Cortex of kidney (tissue), 1 donor: ENCODE data around the gene CNTFR.

Experiments used
- DNase-seq: peaks from one replicate; lab custom pipeline; 2025; lab: John Stamatoyannopoulos, UW

The CNTFR gene

DNA sequence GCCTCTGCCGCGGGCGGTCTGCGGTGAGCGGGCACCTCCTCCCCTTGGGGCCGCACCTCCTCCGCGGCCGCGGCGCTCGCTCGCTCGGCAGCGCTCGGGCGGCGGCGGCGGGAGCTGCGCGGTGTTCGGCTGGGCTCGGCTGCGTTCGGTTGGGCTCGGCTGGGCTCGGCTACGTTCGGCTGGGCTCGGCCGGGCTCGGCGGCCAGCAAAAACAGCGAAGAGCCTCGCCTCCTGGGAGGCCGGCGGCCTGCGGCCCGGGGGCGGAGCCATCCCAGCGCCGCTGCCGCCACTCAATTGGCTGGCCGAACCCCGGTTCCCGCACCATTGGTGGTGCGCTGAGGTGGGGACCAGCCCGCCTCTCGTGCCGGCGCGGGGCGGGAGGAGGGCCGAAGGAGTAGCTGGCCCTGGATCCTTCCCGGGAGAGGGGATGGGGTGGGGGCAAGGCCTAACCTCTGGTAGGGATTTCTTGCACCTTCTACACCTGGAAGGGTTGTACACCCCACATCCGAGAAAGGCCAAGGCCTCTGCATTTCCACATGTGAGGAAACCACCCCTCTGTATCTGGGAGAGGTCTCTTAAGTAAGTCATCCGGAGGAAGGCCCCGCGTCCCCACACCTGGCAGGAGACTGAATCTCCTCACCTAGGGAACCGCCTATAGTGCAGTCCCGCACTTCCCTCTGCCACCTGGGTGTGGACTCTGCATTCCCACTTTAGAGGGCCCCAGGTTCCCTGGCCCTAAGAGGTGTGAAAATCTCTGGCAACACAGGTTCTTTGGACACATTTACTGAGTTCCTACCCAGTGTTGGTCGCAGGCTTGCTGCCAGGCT lies 66.3 kb downstream of the CNTFR start, which contains the start of gene ENHO:
Gene ENHO (minus strand): TSS at position 20 of the 827 bp plus-strand sequence. CDS start 1,295 bp downstream, outside the sequence.
- DNase-seq, result no peak

DNA sequence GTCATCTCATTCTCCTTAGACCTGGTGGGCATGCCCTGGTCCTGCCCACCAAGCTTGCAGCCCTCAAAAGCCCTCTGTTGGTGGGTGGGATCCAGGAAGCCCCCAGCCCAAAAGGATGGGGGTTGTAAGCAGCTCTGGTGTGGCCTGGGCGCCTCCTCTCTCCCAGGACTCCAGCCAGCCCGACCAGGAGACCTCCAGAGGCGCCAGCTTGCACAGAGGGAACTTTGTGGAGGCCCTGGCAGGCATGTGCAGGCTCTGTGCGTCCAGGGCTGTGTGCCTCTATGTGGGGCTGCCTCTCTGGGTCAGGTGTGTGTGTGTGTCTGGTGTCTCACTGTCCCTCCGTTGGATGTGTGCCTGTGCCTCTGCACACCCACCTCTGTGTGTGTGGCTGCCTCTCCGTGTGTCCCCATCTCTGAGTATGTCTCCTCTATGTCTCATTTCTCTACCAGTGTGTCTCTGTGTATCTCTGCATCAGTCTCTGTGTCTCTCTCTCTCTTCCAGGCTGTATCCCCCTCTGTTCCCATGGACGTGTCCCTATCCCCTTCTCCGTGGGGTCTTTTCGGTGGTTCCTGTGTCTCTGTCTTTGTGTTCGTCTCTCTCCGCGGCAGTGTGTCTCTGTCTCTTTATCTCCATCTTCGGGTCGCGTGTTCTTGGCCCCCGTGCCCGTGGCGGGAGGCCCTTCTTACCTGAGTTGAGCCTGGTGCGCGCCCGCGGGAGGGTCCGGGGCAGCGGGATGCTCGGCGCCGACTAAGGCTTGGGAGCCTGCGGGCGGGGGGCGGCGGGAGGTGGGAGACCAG lies 67.2 kb downstream of the CNTFR start:
- no peak for DNase-seq

DNA sequence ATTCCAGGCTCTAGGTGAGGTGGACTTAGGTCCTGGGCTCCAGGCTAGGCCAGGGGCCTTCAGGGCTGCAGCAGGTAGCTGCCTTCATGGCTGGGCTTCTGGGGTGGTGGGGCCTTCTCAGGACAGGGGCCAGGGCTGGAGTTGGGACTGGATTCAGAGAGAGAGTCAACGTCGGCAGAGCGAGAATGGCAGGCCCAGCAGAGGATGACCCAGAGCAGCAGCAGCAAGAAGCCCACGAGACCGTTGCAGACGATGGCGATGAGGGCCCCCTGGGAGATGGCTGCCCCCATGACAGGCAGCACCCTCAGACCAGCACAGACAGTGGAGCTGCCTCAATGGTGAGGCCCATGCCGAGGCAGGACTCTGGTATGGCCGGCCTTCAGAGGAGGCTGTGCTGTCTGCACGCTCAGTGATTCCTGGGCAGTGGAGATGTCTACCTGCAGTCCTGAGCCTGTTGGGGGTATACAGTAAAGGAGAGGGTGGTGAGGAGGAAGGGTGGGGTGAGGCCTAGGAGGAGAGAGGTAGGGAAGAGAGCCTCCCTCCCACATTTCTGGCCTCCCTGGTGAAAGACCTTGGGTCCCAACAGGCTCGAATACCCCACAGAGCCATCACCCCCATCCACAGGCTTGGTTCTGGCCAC lies 68.0 kb downstream of the CNTFR start:
- no peak for DNase-seq

DNA sequence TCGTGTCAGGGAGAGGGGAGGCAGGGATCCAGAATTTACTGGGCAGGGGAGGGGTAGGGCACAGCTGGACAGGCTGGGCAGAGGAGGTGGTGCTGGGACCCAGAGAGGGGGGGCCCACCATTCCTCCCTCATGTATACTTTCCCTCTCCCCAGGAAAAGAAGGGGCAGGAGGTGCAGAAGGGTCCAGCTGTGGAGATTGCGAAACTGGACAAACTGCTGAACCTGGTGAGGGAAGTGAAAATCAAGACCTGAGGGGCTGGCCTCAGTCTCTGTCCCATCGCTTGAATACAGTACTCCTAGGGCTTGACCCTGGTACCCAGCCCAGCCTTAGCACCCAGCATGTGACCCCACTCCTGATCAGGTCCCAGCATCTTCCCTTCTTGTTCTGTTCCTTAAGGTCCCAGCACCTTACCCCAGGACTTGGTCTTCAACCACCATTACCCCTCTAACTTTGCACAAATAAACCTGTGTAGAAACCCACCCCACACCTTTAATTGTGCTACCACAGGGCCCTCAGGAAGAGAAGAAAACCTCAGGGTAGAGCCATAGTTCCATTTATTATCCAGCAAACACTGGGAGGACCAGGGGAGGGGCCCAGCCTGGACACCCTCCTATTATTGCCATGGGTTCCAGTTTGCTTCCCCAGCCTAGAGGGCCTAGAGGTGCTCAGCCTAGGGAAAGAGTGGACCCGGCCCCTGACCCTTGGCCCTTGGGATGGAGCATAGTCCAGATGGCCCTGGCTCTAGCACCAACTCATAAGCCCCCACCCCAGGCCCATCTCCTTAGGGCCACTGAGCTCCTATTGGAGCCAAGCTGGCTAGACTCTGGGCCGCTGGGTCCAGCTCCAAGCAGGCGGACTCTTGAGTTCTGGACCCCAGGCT lies 68.8 kb downstream of the CNTFR start:
- DNase-seq, result no peak

DNA sequence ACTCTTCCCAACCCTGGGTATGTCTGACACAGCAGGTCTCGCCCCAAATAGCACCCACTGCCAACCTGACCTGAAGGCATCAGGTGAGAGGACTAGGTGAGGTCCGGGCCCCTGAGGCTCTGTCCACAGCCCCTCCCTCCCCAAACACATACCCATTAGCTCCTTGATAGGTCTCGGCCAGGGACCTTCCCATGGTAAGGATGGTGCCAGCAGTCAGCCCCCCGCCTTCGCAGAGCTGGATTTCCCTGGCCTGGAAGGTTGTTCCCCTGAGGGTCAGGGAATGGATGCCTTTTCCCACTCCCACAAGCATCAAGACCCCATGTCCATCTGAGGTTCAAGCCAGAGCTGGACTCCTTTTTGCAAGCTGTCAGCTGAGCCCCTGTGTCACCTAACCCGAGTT lies 69.4 kb downstream of the CNTFR start:
- no peak for DNase-seq

DNA sequence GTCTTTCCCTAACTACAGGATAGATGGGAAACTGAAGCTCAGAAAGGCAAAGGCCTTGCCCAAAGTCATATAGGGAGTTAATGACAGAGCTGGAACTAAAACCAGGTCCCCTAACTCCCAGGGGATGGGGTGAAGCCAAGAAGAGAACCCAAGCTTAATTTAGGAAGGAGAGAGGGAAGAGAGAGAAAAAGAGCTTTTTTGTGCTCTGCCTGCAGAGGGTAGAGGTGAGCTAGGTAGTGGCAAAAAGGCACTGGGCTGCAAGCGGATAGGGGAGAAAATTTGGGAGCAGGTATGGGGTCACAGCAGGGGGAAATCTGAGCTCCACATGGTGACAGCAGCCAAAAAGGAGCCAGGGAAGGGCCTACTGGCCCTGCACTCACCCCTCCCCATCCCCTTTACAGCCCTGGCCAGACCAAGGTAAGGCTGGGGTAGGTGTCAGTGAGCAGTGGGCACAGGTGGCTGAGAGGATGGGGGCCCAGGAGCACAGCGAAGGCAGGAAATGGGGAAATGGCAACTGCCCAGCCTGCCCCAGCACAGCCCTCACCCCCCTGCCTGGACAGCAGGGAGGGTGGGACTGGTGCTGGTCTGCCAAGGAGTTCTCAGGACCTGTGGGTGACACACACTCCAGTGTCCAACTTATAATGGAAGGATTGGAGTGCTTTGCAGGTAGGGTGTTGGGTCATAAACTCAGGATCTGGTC lies 70.1 kb downstream of the CNTFR start:
- no peak for DNase-seq

DNA sequence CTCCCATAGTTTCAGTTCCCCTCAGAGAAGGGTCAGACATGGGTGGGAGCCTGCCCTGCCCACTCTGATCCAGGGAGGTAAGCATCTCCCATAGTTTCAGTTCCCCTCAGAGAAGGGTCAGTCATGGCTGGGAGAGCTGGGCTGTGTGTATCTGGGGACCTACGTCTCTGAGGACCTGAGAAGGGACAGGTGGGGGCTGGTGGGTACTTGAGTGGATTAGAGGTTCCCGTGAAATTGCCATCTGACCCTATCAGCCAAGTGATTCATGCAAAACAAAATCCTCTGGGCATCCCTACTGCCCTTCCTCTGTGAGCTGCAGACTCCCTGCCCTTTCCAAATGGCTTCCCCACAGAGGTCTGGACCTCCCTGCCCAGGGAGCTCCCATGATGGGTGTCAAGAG lies 70.6 kb downstream of the CNTFR start:
- no peak for DNase-seq

DNA sequence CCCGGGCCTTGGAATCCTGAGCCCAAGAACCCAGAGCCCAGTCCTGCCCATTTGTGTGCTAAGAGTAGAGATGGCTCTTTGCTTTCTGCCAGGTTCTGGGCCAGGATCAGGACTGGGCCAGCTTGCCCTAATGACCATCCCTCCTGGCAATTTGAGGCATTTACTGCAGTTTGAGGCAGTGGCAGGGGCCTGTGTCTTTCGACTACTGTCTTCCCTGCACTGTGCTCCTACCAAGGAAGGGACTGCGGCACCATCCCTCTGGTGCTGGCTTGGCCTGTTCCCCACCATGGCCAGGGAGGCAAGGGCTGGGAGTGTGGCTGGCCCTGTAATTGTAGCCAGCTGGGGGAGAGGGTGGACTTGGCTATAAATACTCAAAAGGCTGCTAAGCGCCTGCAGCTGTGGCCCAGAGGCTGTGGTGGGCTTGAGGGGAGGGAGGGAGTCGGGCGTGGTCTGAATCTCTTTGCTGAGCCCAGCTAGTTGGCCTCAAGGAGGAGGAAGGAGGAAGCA lies 71.4 kb downstream of the CNTFR start:
- no peak for DNase-seq

DNA sequence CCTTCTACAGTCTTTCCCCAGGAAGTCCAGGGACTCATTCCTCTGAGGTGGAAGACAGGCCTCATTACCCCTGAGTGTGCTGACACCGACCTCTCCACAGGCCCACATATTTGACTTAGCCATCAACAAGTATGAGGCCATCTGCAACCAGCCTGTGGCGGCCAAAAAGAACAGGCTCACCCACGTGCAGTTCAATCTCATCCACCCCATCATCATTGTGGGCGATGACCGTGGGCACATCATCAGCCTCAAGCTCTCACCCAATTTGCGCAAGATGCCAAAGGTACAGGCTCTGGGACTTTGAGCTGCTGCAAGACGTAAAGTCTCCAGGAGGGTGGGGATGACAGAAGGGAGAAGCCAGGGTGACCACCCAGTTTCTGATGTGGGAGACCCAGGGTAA lies 72.3 kb downstream of the CNTFR start:
- DNase-seq, result no peak

DNA sequence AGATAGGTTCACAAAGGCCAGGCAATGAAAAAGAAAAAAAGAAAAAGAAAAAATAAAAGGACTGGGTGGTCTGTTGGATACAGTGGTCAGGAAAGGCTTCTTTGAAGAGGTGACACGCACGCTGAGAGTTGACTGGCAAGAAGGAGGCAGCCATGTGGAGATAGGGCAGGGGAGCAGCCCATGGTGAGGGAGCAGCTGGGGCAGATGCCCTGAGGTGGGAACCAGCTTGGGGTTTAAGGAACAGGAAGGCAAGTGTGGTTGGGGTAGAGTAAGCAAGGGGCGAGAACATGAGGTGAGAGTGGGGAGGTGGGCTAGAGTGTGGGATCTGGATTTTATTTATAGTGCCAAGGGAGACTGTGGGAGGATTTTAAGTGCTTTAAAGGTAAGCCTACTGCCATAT lies 73.6 kb downstream of the CNTFR start:
- no peak for DNase-seq

DNA sequence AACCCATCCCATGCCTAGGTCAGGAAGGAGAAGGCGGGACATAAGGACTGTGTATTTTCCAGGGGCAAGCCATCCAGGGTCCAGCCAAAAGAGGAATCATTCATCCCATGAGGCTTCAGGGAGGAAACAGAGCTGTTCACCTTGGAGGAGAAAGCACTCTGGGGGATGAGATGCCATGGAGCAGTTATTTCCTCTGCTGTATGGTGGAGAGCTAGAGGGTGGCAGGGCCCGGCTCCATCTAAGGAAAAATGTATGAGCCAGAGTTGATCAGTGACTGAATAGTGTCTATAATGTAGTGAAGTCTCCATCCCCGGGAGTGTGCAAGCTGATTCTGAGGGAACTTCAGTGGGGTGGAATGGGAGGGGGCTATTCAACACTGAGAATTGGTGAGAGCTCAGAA lies 74.7 kb downstream of the CNTFR start:
- DNase-seq, result no peak

DNA sequence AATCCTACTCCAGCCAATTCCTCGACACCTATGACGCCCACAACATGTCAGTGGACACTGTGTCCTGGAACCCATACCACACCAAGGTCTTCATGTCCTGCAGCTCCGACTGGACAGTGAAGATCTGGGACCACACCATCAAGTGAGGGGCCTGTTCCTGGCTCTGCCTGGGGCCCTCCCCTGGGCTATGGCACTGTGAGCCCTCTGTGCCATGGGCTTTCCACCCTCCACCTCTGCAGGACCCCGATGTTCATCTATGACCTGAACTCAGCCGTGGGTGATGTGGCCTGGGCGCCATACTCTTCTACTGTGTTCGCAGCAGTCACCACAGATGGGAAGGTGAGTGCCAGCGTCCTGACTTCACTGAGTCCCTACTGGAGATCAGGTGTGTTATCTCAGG lies 75.1 kb downstream of the CNTFR start:
- no peak for DNase-seq

DNA sequence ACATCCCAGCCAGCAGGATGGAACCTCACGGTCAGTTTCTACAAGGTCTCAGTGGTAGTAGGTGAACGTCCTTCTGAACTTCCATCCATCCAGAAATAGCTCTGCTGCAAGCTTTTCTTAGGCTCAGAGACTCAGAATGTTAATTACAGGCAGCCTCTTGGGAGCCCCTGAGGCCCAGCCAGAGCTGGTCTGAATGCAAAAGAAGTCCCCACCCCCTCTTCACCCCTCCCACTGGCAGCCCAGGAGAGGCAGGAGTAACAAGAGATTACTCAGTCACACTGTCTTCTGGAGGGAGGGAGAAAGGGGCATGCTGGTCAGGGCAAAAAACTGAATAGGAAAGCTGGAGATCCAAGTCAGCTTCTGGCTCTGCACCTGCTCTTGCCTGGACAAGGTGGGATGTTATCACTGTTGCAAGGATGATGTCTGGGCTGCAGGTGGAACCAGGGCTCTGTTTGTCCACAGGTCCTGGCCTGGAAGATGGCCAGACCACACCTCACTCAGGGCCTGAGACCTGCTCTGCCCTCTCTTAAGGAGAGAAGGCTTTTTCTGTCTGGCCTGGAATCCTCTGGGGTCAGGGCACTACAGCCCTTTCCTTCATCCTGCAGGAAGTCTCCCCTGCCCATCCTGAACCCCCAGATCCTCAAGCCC lies 75.8 kb downstream of the CNTFR start:
- DNase-seq, result no peak

DNA sequence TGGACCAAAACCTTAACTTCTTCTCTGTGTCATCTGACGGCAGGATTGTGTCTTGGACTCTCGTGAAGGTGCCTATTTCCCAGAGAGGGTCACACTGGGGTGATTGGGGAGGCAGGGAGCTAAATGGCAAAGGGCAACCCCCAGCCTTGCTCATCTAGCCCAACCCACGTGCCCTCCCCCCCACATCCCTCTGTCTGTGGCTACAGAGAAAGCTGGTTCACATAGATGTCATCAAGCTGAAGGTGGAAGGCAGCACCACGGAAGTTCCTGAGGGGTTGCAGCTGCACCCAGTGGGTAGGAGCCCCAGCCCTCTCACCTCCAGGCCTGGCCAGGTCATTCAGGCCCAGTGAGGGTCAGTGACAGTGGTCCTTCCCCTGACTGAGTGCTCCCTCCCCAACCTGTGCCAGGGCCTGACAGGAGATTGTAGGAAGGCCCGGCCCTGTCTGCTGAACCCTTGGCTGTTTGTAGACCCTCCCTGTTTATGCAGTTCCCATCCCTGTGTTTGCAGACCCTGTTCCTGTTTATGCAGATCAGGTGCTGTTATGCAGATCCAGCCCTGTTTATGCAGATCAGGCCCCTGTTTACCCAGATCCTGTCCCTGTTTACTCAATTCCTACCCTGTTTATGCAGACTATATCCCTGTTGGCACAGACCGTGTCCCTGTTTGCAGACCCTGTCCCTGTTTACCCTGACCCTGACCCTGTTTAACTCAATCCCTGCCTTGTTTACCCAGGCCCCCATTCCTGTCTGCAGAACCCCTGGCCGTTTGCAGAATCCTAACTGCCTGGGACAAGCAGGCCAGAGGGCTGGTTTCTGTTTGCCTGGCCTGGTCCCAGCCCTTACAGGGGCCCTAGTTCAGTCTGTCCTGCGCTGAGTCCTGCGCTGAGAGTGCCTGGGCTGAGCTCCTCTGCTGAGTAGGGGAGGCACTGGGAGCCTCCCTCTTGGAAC lies 77.1 kb downstream of the CNTFR start:
- DNase-seq, result no peak

DNA sequence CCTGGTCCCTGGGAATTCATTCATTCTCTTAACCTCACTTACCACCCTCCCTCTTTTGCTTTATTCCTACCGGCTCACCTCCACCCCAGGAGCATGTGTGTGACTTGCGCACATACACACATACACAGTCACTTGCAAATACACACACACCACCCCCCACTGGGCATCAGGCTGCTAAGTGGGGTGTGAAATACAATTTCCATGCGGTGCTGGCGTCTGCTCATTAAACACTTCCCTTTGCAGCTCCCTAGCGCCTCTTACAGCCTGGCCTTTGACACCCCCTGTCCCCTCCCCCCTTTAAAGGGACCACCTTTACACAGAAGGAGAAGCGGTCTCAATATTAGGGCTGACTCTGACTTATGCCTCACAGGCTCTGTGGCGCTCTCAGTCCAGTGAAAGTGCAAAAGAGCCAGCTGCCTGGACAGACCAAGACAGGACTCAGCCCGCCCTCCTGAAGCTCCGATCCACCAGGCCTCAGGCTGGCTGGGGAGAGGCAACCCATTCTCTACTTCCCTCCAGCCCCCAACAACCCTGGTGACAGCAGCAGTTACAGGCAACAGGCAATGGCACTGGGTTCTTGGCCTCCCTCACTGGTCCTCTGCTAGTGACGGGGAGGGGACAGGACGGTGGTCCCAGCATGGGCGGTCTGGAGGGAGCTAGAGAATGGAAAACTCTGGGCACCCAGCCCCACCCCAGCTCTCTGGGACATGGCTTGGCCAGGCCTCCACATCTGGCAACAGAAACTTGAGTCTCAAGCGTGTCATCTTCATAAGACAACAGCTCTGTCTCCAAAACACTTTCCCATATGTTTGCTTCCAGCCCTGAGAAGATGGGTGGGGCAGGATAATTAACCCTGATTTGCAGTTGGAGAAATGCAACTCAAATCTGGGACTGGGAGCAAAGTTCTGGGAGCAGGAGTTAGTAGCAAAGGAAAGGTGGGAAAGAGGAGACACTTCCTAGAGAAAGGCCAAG lies 78.7 kb downstream of the CNTFR start:
- DNase-seq, result no peak

DNA sequence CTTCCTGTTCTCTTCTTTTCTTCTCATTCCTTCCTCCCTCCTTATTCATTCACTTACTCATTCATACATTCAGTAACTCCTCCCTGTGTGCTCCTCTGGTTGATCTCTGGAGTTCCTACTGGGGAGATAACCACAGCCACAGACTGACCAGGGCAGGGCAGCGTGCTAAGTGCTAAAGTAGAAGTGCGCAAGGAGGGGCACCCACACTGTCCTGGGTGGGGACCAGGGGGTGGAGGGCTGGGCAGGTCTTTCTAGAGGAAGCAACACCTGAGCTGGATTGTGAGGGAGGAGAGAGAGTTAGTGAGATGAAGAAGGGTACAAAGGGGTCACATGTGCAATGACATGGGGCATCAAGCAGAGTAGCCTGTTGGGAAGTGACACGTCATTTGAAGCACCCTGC lies 80.6 kb downstream of the CNTFR start:
- DNase-seq, result no peak

DNA sequence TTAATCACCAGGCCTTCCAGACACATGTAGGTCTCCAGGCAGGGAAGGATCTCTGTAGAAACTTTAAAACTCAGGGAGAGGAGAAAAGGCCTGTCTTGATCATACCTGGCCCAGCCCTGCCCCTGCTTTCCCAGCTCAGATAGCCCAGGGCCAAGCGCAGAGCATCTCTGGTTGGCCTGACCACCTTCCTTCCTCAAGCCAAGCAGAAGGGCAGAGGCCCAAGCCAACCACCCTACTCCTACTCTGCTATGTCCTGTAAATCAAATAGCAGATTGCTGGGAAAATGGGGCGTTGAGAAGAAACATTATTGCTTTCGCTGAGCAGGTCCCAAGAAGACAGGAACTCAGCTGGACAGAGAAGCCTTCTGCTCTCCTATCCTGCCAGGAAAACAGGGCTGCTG lies 81.1 kb downstream of the CNTFR start:
- DNase-seq, result no peak

DNA sequence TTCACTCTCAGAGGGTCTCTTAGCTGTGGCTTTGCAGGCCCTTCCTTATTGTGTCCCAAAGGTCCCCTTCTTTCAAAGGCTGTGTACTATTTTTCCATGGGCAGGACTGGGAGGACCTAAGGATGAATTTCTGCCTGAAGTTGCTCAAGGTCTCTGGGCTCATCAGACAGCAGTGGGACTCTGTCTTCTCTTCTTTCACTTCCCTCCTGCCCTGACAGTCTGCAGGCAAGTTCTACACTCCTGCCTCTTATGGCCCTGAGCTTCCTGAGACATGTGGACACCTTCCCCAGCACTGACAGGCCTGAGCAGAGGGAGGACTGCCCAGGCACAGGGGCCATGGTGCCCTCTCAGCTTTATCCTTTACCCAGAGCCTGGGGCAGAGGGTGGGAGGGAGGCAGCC lies 81.6 kb downstream of the CNTFR start:
- DNase-seq, result no peak
